Measurements from ENCODE around the gene TNMD.

- TF ChIP-seq CTCF (IDR thresholded peaks at IDR 0.05) (no peak), POLR2A (IDR thresholded peaks at IDR 0.05) (no peak)
Observed at GRCh38 chrX:100587861-100588260, 3.1 kb downstream of the TNMD start.

All from ovary (tissue), 3 donors.